ENCODE results near the gene TMEM82. TPM values are rescaled to one million over a fixed set of nuclear protein-coding genes. Genes with fewer than 3 reads are reported as not detected.
A peak's percentile ranks its signal among the peaks of the same experiment; 100 is the strongest.

Gene TMEM82
- polyA plus RNA-seq, 4 donors: 25.3 to 61.3 (median 36.5) TPM

DNA sequence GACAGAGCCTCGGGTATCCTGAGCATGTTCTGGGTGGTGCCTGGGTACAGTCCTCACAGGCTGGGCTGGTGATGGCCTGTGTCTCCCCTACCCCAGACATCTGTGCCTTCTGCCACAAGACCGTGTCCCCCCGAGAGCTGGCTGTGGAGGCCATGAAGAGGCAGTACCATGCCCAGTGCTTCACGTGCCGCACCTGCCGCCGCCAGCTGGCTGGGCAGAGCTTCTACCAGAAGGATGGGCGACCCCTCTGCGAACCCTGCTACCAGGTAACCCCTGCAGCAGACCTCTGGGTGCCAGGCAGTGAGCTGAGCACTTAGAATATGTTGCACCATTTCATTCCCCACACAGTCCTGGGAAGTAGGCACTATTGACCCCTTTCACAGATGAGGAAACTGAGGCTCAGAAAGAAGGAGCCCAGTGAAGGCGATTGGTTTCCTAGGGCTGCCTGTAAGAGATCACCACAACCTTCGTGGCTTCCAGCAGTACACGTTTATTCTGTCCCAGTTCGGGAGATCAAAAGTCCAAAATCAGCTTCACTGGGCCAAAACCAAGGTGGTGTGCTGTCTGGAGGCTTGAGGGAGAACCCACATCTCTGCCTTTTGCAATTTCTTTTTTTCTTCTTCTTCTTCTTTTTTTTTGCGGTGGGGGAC is 28.1 kb downstream of the TMEM82 start:
- no peak overlapping the region for H3K4me3 ChIP-seq (ENCODE audit: low read depth in 1 of 3, low read length in 3 of 3)
- FAIRE-seq (no peak), DNase-seq (peak in 1 of 2 donors; percentile 1)
- H3K27ac ChIP-seq (ENCODE audit: low read depth in 1 of 3, low read length in 2 of 3): no peak overlapping the region
- H3K4me1 ChIP-seq (ENCODE audit: control insufficient read depth in 3 of 3, insufficient read depth in 2 of 3, low read depth in 1 of 3, low read length in 2 of 3): peaks cover 0 to 2% (median under 1%) of the 10 kb centered on the region in 3 donors
- H3K27me3 ChIP-seq (ENCODE audit: control insufficient read depth in 3 of 3, insufficient read depth in 3 of 3, low read length in 3 of 3): no peaks in the 10 kb centered on the region
- 84 to 87% (median 86%) methylated on average over 14 of the region's 14 CpGs for WGBS, 3 donors
- H3K9me3 ChIP-seq (ENCODE audit: control insufficient read depth in 2 of 2, insufficient read depth in 1 of 2, low read depth in 1 of 2, low read length in 1 of 2): no peaks in the 10 kb centered on the region
- H3K36me3 ChIP-seq (ENCODE audit: control insufficient read depth in 3 of 3, insufficient read depth in 2 of 3, low read depth in 1 of 3, low read length in 3 of 3): peaks cover 14 to 96% (median 35%) of the 10 kb centered on the region in 3 donors

DNA sequence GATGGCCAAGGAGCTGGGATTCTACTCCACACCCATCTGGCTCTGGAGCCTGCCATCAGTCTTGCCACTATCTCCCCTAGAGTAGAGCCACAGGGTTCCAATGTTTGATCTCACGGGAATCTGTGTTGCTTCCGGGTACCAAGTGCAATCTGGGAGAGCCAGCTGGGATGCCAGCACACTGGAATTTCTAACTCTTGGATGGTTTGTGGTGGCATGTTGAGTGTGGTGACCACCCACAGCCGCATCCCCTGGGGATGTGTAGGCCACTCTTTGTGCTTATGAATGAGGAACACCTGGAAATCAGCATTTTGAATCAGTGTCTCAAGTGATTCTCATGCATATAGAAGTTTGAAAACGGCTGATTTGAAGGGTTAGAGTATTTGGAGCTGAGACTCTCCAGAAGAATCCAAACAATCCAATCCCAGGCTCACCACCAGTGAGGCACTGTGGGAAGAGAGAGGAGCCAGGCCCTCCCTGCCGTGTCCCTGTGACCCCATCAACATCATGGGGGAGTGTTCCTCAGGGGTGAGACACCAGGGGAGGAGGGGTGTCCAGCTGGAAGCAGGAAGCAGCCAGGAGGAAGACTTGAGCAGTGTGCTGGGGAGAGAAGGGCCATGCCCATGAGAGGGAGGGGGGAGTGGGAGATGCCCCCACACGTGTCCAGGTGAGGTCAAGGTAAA is 29.7 kb downstream of the TMEM82 start:
- H3K27ac ChIP-seq (ENCODE audit: low read depth in 1 of 3, low read length in 2 of 3): no peak overlapping the region
- no peaks in the 10 kb centered on the region for H3K9me3 ChIP-seq (ENCODE audit: control insufficient read depth in 2 of 2, insufficient read depth in 1 of 2, low read depth in 1 of 2, low read length in 1 of 2)
- peaks cover 16 to 96% (median 34%) of the 10 kb centered on the region in 3 donors for H3K36me3 ChIP-seq (ENCODE audit: control insufficient read depth in 3 of 3, insufficient read depth in 2 of 3, low read depth in 1 of 3, low read length in 3 of 3)
- WGBS, 3 donors: 61 to 72% (median 70%) methylated on average over 6 of the region's 6 CpGs
- DNase-seq (no peak), FAIRE-seq (no peak)
- no peak overlapping the region for H3K4me3 ChIP-seq (ENCODE audit: low read depth in 1 of 3, low read length in 3 of 3)
- peaks cover 0 to 8% (median 2%) of the 10 kb centered on the region in 3 donors for H3K4me1 ChIP-seq (ENCODE audit: control insufficient read depth in 3 of 3, insufficient read depth in 2 of 3, low read depth in 1 of 3, low read length in 2 of 3)
- H3K27me3 ChIP-seq (ENCODE audit: control insufficient read depth in 3 of 3, insufficient read depth in 3 of 3, low read length in 3 of 3): no peaks in the 10 kb centered on the region

DNA sequence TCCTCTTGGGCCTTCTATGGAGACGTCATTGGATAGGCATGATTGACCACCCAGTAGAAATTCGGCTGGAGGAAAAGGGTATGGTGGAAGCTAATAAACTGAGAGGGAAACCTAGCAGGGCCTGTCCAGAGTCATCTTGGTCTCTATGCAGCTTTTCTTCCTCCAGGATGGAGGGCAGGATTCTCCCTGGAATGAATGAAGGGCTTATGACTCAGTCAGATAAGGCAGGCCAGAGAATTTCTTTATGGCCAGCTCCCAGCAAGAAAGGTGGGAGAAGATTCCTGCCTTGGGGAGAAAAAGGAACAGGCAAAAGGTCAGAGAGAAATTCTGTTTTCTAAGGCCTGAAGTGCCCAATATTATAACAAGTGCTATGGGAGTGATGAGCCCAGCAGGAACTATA is 33.4 kb downstream of the TMEM82 start:
- peaks cover 0 to 36% (median 2%) of the 10 kb centered on the region in 3 donors for H3K4me1 ChIP-seq (ENCODE audit: control insufficient read depth in 3 of 3, insufficient read depth in 2 of 3, low read depth in 1 of 3, low read length in 2 of 3)
- 74 to 97% (median 75%) methylated on average over 2 of the region's 2 CpGs for WGBS, 3 donors
- FAIRE-seq (no peak), DNase-seq (no peak)
- H3K36me3 ChIP-seq (ENCODE audit: control insufficient read depth in 3 of 3, insufficient read depth in 2 of 3, low read depth in 1 of 3, low read length in 3 of 3): peaks cover 8 to 93% (median 19%) of the 10 kb centered on the region in 3 donors
- no peaks in the 10 kb centered on the region for H3K27me3 ChIP-seq (ENCODE audit: control insufficient read depth in 3 of 3, insufficient read depth in 3 of 3, low read length in 3 of 3)
- no peaks in the 10 kb centered on the region for H3K9me3 ChIP-seq (ENCODE audit: control insufficient read depth in 2 of 2, insufficient read depth in 1 of 2, low read depth in 1 of 2, low read length in 1 of 2)
- H3K27ac ChIP-seq (ENCODE audit: low read depth in 1 of 3, low read length in 2 of 3): no peak overlapping the region
- H3K4me3 ChIP-seq (ENCODE audit: low read depth in 1 of 3, low read length in 3 of 3): no peak overlapping the region

DNA sequence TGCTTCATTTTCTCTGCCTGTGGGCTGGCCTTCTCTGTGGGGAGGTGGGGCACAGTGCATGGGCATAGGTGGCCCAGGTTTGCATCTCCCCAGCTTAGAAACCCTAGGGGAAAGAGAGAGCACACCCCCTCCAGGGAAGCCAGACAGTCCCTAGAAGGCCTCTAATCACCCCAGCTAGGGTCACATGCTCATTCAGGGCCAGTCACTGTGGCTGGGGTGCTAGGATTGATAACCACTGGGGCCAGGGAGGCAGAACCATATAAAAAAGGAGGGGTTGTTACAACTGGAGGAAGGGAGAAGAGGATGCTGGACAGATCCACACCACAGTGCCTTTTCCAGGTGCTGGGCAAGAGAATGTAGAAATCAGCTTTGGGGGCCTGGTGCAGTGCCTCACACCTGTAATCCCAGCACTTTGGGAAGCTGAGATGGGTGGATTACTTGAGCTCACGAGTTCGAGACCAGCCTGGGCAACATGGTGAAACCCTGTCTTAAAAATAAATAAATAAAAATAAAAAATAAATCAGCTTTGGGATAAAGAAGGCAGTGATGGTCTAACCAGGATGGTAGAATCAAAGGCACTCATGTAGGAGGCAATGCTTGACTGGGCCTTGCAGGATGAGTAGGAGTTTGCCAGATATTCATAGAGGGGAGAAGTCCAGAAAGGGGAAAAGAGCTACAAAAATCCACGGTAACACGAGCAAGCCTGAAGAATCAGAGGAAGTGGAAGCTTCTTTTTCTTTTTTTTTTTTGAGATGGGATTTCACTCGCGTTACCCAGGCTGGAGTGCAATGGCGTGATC is 35.8 kb downstream of the TMEM82 start:
- H3K36me3 ChIP-seq (ENCODE audit: control insufficient read depth in 3 of 3, insufficient read depth in 2 of 3, low read depth in 1 of 3, low read length in 3 of 3): peaks cover 2 to 93% (median 15%) of the 10 kb centered on the region in 3 donors
- no peak overlapping the region for H3K4me3 ChIP-seq (ENCODE audit: low read depth in 1 of 3, low read length in 3 of 3)
- peaks cover 0 to 49% (median 2%) of the 10 kb centered on the region in 3 donors for H3K4me1 ChIP-seq (ENCODE audit: control insufficient read depth in 3 of 3, insufficient read depth in 2 of 3, low read depth in 1 of 3, low read length in 2 of 3)
- no peak for FAIRE-seq
- H3K27ac ChIP-seq (ENCODE audit: low read depth in 1 of 3, low read length in 2 of 3): peak overlapping the region in 2 of 3 donors; percentile 8 to 14
- 82 to 98% (median 85%) methylated on average over 7 of the region's 7 CpGs for WGBS, 3 donors
- DNase-seq: peak in 1 of 2 donors; percentile 51
- H3K27me3 ChIP-seq (ENCODE audit: control insufficient read depth in 3 of 3, insufficient read depth in 3 of 3, low read length in 3 of 3): no peaks in the 10 kb centered on the region
- no peaks in the 10 kb centered on the region for H3K9me3 ChIP-seq (ENCODE audit: control insufficient read depth in 2 of 2, insufficient read depth in 1 of 2, low read depth in 1 of 2, low read length in 1 of 2)

DNA sequence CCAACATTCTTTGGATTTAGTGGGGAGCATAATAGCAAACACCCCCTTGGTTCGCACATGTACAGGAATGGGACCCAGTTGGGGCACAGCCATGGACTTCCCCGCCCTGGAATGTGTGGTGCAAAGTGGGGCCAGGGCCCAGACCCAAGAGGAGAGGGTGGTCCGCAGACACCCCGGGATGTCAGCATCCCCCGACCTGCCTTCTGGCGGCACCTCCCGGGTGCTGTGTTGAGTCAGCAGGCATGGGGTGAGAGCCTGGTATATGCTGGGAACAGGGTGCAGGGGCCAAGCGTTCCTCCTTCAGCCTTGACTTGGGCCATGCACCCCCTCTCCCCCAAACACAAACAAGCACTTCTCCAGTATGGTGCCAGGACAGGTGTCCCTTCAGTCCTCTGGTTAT is 43.4 kb downstream of the TMEM82 start:
- 81 to 97% (median 91%) methylated on average over 8 of the region's 8 CpGs for WGBS, 3 donors
- Histone ChIP-seq H3K4me1 (ENCODE audit: control insufficient read depth in 3 of 3, insufficient read depth in 2 of 3, low read depth in 1 of 3, low read length in 2 of 3) (peaks cover 0 to 27% (median 0%) of the 10 kb centered on the region in 3 donors), H3K27ac (ENCODE audit: low read depth in 1 of 3, low read length in 2 of 3) (no peak overlapping the region), H3K36me3 (ENCODE audit: control insufficient read depth in 3 of 3, insufficient read depth in 2 of 3, low read depth in 1 of 3, low read length in 3 of 3) (peaks cover 0 to 61% (median 5%) of the 10 kb centered on the region in 3 donors), H3K9me3 (ENCODE audit: control insufficient read depth in 2 of 2, insufficient read depth in 1 of 2, low read depth in 1 of 2, low read length in 1 of 2) (no peaks in the 10 kb centered on the region), H3K4me3 (ENCODE audit: low read depth in 1 of 3, low read length in 3 of 3) (no peak overlapping the region), H3K27me3 (ENCODE audit: control insufficient read depth in 3 of 3, insufficient read depth in 3 of 3, low read length in 3 of 3) (no peaks in the 10 kb centered on the region)
- DNase-seq (no peak), FAIRE-seq (no peak)

DNA sequence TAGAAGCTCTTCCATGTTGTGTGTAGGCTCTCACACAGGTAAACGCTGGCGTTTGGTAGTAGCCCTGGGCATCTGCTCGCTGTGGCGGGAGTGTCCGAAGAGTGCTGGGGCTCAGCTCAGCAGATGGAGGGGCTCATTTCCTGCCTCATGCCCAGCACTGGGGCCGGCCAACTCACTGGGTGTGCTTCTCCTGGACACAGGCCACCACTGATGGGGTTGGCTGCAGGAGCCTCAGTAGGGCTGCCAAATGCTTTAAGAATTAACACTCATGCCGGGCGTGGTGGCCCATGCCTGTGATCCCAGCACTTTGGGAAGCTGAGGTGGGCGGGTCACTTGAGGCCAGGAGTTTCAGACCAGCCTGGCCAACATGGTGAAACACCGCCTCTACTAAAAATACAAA is 44.3 kb downstream of the TMEM82 start:
- Histone ChIP-seq H3K27me3 (ENCODE audit: control insufficient read depth in 3 of 3, insufficient read depth in 3 of 3, low read length in 3 of 3) (no peaks in the 10 kb centered on the region), H3K4me3 (ENCODE audit: low read depth in 1 of 3, low read length in 3 of 3) (no peak overlapping the region), H3K27ac (ENCODE audit: low read depth in 1 of 3, low read length in 2 of 3) (no peak overlapping the region), H3K4me1 (ENCODE audit: control insufficient read depth in 3 of 3, insufficient read depth in 2 of 3, low read depth in 1 of 3, low read length in 2 of 3) (peaks cover 0 to 18% (median 0%) of the 10 kb centered on the region in 3 donors), H3K9me3 (ENCODE audit: control insufficient read depth in 2 of 2, insufficient read depth in 1 of 2, low read depth in 1 of 2, low read length in 1 of 2) (no peaks in the 10 kb centered on the region), H3K36me3 (ENCODE audit: control insufficient read depth in 3 of 3, insufficient read depth in 2 of 3, low read depth in 1 of 3, low read length in 3 of 3) (peaks cover 0 to 52% (median 5%) of the 10 kb centered on the region in 3 donors)
- FAIRE-seq (no peak), DNase-seq (no peak)
- WGBS, 3 donors: 71 to 86% (median 80%) methylated on average over 10 of the region's 10 CpGs

DNA sequence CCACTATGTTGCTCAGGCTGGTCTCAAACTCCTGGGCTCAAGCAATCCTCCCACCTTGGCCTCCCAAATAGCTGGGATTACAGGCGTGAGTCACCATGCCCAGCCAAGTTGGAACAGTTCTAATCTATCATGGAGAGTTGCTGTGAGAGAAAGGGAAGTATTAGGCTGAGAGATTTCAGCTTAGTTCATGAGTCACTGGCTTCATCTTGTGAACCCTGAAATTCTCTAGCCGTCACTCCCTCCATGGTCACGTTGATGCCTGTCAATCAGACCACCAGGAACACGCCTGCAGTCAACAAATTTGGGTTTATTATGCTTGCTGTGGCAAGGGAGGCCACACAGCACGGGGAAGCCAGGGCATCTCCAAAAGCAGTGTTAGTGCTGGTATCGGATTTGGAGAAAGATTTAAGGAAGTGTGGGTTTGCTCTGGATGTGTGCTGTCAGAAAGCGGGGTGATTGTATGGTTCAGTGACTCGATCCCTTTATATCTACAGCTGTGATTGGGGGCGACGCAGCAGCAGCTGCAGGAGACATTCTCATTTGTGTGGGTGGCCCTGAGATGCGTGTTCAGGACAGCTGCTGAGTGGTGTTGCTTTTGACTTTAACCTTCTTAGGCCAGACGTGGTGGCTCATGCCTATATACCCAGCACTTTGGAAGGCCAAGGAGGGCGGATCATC is 46.5 kb downstream of the TMEM82 start:
- Histone ChIP-seq H3K36me3 (ENCODE audit: control insufficient read depth in 3 of 3, insufficient read depth in 2 of 3, low read depth in 1 of 3, low read length in 3 of 3) (peaks cover 0 to 32% (median 2%) of the 10 kb centered on the region in 3 donors), H3K4me3 (ENCODE audit: low read depth in 1 of 3, low read length in 3 of 3) (no peak overlapping the region), H3K9me3 (ENCODE audit: control insufficient read depth in 2 of 2, insufficient read depth in 1 of 2, low read depth in 1 of 2, low read length in 1 of 2) (no peaks in the 10 kb centered on the region), H3K27ac (ENCODE audit: low read depth in 1 of 3, low read length in 2 of 3) (peak overlapping the region; percentile 2 to 48 (median 4)), H3K4me1 (ENCODE audit: control insufficient read depth in 3 of 3, insufficient read depth in 2 of 3, low read depth in 1 of 3, low read length in 2 of 3) (peaks cover 0 to 31% (median 0%) of the 10 kb centered on the region in 3 donors), H3K27me3 (ENCODE audit: control insufficient read depth in 3 of 3, insufficient read depth in 3 of 3, low read length in 3 of 3) (no peaks in the 10 kb centered on the region)
- no peak for FAIRE-seq
- DNase-seq: peak in 1 of 2 donors; percentile 62
- 53 to 64% (median 60%) methylated on average over 13 of the region's 13 CpGs for WGBS, 3 donors

DNA sequence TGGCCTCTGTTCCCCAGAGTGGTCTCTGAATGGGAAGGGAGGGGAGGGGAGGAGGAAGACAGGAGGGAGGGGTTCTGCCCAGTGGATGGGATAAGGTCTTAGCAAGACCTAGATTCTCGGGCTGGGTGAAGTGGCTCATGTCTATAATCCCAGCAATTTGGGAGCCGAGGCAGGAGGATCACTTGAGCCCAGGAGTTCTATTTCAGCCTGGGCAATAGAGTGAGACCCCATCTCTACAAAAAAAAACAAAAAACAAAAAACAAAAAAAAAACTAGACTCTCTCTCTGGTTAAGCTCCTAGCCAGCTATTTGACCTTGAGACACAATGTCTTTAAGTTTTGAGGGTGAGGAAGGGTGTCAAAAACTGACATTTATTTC is 53.8 kb downstream of the TMEM82 start:
- Histone ChIP-seq H3K27ac (ENCODE audit: low read depth in 1 of 3, low read length in 2 of 3) (peak overlapping the region; percentile 72 to 81 (median 76)), H3K4me1 (ENCODE audit: control insufficient read depth in 3 of 3, insufficient read depth in 2 of 3, low read depth in 1 of 3, low read length in 2 of 3) (peaks cover 5 to 70% (median 12%) of the 10 kb centered on the region in 3 donors), H3K36me3 (ENCODE audit: control insufficient read depth in 3 of 3, insufficient read depth in 2 of 3, low read depth in 1 of 3, low read length in 3 of 3) (peaks cover 0 to 2% (median 0%) of the 10 kb centered on the region in 3 donors), H3K9me3 (ENCODE audit: control insufficient read depth in 2 of 2, insufficient read depth in 1 of 2, low read depth in 1 of 2, low read length in 1 of 2) (no peaks in the 10 kb centered on the region), H3K27me3 (ENCODE audit: control insufficient read depth in 3 of 3, insufficient read depth in 3 of 3, low read length in 3 of 3) (no peaks in the 10 kb centered on the region), H3K4me3 (ENCODE audit: low read depth in 1 of 3, low read length in 3 of 3) (no peak overlapping the region)
- WGBS, 3 donors: 76 to 81% (median 77%) methylated on average over 2 of the region's 2 CpGs
- FAIRE-seq: no peak
- DNase-seq: no peak
